HL-60 (cell line): ENCODE data around the gene ABLIM1.

ENCODE experiments used
- DNase-seq, 2 experiments: peaks; one replicate each; pipeline ENCODE4 v3.0.0-alpha.2; 2010 to 2020; ENCODE audit warnings: low read depth in 1 of 2, low spot score in 1 of 2
- H3K27ac ChIP-seq: fragments of 250-450 bp; sonication (Bioruptor Pico); replicated peaks from 2 replicates; pipeline ENCODE4 v1.5.1; 2020; ENCODE audit warnings: mild to moderate bottlenecking, moderate library complexity
- H3K27me3 ChIP-seq: fragments of 250-450 bp; sonication (Bioruptor Pico); 2 replicates; pipeline ENCODE4 v1.5.1; 2021; ENCODE audit warnings: mild to moderate bottlenecking, moderate library complexity; ENCODE audit not compliant: insufficient read depth, poor library complexity, severe bottlenecking
- H3K4me3 ChIP-seq: replicated peaks from 2 replicates; pipeline ENCODE4 v1.5.1; 2011; ENCODE audit warnings: mild to moderate bottlenecking, control low read depth, low read length; ENCODE audit not compliant: insufficient read depth
- CTCF ChIP-seq: IDR thresholded peaks from one replicate; pipeline ENCODE4 v1.5.1; 2011; ENCODE audit warnings: low read length, control low read depth, inconsistent platforms; ENCODE audit not compliant: insufficient read depth
- GABPA ChIP-seq: IDR thresholded peaks from 2 replicates; pipeline ENCODE4 v1.6.1; 2012; ENCODE audit warnings: low read depth
- POLR2AphosphoS5 ChIP-seq: IDR thresholded peaks from 2 replicates; pipeline ENCODE4 v1.6.1; 2012; ENCODE audit warnings: low read depth
- SPI1 ChIP-seq: IDR thresholded peaks from 2 replicates; pipeline ENCODE4 v1.6.1; 2012; ENCODE audit warnings: low read depth, mild to moderate bottlenecking, borderline replicate concordance
- TF ChIP-seq, protein P1 (sequence below): IDR thresholded peaks from 2 replicates; pipeline ENCODE4 v1.6.1; 2012; ENCODE audit warnings: low read depth; ENCODE audit not compliant: insufficient replicate concordance

ABLIM1 gene

DNA sequence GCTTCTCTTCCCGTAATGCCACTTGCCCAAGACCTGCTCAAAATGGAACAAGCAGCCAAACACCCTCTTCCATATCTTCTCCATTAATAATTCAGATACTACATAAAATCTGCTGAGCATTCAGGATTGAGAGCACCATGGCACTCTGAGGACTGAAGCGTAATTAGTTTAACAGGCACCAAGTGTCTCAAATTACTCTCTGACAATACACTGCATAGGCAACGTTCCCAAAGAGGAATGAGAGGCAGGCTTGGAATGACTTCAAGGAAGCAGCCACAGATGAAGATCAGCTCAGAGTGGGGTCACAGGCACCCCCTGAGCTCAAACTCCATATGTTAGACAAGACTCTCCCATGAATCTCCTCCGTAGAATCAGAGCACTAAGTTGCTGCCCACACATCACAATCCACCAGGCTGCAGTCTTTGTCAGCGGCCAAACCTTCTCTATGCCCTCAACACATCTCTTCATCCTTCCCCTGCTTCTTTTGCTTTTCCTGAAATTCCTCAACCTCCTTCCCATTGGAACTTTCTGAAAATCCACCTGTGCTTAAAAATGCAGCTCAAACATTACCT is 4.7 kb upstream of the ABLIM1 start:
- no peak for TF ChIP-seq POLR2AphosphoS5
- TF ChIP-seq CTCF, result no peak
- TF ChIP-seq, protein P1, sequence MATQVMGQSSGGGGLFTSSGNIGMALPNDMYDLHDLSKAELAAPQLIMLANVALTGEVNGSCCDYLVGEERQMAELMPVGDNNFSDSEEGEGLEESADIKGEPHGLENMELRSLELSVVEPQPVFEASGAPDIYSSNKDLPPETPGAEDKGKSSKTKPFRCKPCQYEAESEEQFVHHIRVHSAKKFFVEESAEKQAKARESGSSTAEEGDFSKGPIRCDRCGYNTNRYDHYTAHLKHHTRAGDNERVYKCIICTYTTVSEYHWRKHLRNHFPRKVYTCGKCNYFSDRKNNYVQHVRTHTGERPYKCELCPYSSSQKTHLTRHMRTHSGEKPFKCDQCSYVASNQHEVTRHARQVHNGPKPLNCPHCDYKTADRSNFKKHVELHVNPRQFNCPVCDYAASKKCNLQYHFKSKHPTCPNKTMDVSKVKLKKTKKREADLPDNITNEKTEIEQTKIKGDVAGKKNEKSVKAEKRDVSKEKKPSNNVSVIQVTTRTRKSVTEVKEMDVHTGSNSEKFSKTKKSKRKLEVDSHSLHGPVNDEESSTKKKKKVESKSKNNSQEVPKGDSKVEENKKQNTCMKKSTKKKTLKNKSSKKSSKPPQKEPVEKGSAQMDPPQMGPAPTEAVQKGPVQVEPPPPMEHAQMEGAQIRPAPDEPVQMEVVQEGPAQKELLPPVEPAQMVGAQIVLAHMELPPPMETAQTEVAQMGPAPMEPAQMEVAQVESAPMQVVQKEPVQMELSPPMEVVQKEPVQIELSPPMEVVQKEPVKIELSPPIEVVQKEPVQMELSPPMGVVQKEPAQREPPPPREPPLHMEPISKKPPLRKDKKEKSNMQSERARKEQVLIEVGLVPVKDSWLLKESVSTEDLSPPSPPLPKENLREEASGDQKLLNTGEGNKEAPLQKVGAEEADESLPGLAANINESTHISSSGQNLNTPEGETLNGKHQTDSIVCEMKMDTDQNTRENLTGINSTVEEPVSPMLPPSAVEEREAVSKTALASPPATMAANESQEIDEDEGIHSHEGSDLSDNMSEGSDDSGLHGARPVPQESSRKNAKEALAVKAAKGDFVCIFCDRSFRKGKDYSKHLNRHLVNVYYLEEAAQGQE, result no peak
- no peak for TF ChIP-seq GABPA
- TF ChIP-seq SPI1, result no peak
- no peak overlapping the region for H3K27ac ChIP-seq
- DNase-seq, result no peak

GRCh38 chr10:114661212-114661880 is 3.3 kb upstream of the ABLIM1 start:
- TF ChIP-seq CTCF (no peak), GABPA (no peak), POLR2AphosphoS5 (no peak), SPI1 (no peak)
- TF ChIP-seq, protein P1, result no peak
- DNase-seq, result no peak

More for the DNA sequence above, 4.7 kb upstream of the ABLIM1 start:
- Histone ChIP-seq H3K27me3 (no peaks in the 10 kb centered on the region), H3K4me3 (no peak overlapping the region)

GRCh38 chr10:114655671-114656070 is 2.4 kb downstream of the ABLIM1 start:
- Histone ChIP-seq H3K27ac (no peak overlapping the region), H3K4me3 (no peak overlapping the region), H3K27me3 (peaks cover 2% of the 10 kb centered on the region)
- DNase-seq, result no peak
- TF ChIP-seq POLR2AphosphoS5, result no peak
- no peak for TF ChIP-seq GABPA
- TF ChIP-seq CTCF, result no peak
- TF ChIP-seq, protein P1, result no peak
- TF ChIP-seq SPI1, result no peak

More at GRCh38 chr10:114661212-114661880, 3.3 kb upstream of the ABLIM1 start:
- Histone ChIP-seq H3K27ac (no peak overlapping the region), H3K4me3 (no peak overlapping the region), H3K27me3 (no peaks in the 10 kb centered on the region)
